ENCODE results near the gene LRRC56. TPM values are rescaled to one million over a fixed set of nuclear protein-coding genes. Genes with fewer than 3 reads are reported as not detected.
A peak's percentile ranks its signal among the peaks of the same experiment; 100 is the strongest.

Gene LRRC56
- total and polyA plus RNA-seq, 2 of the 13 experiments (the other 11 are each of a cell fraction or from before 2014, with no cell fraction given) = 0.11 to 0.29 TPM

GRCh38 chr11:573146-573759, 35.9 kb downstream of the LRRC56 start (continued):
- TF ChIP-seq SOX6 (IDR thresholded peaks at IDR 0.05) (no peak), SOX6 (CRISPR knock-in tag; IDR thresholded peaks at IDR 0.05) (no peak), JUND (CRISPR knock-in tag; IDR thresholded peaks at IDR 0.05) (peak; percentile 27; the same call in 1 of the 2 replicates), CBX1 (IDR thresholded peaks at IDR 0.05; ENCODE audit: low read depth) (no peak), ZNF274 (CRISPR knock-in tag; IDR thresholded peaks at IDR 0.05) (0 out of 2 replicates have a peak, but pooled peaks have one; percentile 38), SALL1 (CRISPR knock-in tag; IDR thresholded peaks at IDR 0.05) (peak; percentile 22; the same call in 1 of the 2 replicates), CEBPG (CRISPR knock-in tag; IDR thresholded peaks at IDR 0.05) (peak; percentile 36; the same call in 1 of the 2 replicates), RFX3 (CRISPR knock-in tag; IDR thresholded peaks at IDR 0.05) (no peak), SIN3A (IDR thresholded peaks at IDR 0.05; ENCODE audit: borderline replicate concordance, low read depth, low read length) (no peak), TEAD3 (CRISPR knock-in tag; optimal IDR thresholded peaks at IDR 0.05; ENCODE audit: borderline replicate concordance) (peak; percentile 48), GATAD1 (CRISPR knock-in tag; IDR thresholded peaks at IDR 0.05) (no peak), GABPA (IDR thresholded peaks at IDR 0.05; ENCODE audit: low read depth, low read length) (no peak), GABPA (CRISPR knock-in tag; IDR thresholded peaks at IDR 0.05; ENCODE audit: low read depth) (no peak), ZNF207 (IDR thresholded peaks at IDR 0.05; ENCODE audit: borderline replicate concordance) (no peak), CEBPZ (IDR thresholded peaks at IDR 0.05; ENCODE audit: low read length) (no peak), SATB2 (CRISPR knock-in tag; IDR thresholded peaks at IDR 0.05) (no peak), ISL2 (CRISPR knock-in tag; IDR thresholded peaks at IDR 0.05) (no peak), ZNF234 (CRISPR knock-in tag; conservative IDR thresholded peaks at IDR 0.05) (no peak), EP300 (IDR thresholded peaks at IDR 0.05; ENCODE audit: low read depth in 2 of 2, low read length in 2 of 2) (no peak), EP300 (CRISPR knock-in tag; IDR thresholded peaks at IDR 0.05; ENCODE audit: borderline replicate concordance) (0 out of 2 replicates have a peak, but pooled peaks have one; percentile 35), E2F2 (CRISPR knock-in tag; IDR thresholded peaks at IDR 0.05; ENCODE audit: borderline replicate concordance) (no peak), ZNF773 (CRISPR knock-in tag; IDR thresholded peaks at IDR 0.05; ENCODE audit: borderline replicate concordance) (no peak), ZFP91 (CRISPR knock-in tag; IDR thresholded peaks at IDR 0.05; ENCODE audit: borderline replicate concordance) (0 out of 2 replicates have a peak, but pooled peaks have one; percentile 36), ZC3H13 (CRISPR knock-in tag; IDR thresholded peaks at IDR 0.05) (no peak), ZNF770 (CRISPR knock-in tag; IDR thresholded peaks at IDR 0.05) (peak; percentile 12; the same call in 1 of the 2 replicates)
